GM20431 (cell line): ENCODE data around the gene GTSF1L.
"Not testable (repeated sequence)": the region's sequence is repeated elsewhere in the genome, so short reads cannot be mapped to it uniquely, and the experiment has no call there.

Experiments used
- in situ Hi-C: fragments of 300-500 bp; cut with MseI, MboI; formaldehyde crosslinking; loops from one replicate; pipeline ENCODE4 v1.15.0; 2020; ENCODE audit warnings: low sequenced_read_pairs; ENCODE audit not compliant: unreplicated experiment

GTSF1L gene

DNA sequence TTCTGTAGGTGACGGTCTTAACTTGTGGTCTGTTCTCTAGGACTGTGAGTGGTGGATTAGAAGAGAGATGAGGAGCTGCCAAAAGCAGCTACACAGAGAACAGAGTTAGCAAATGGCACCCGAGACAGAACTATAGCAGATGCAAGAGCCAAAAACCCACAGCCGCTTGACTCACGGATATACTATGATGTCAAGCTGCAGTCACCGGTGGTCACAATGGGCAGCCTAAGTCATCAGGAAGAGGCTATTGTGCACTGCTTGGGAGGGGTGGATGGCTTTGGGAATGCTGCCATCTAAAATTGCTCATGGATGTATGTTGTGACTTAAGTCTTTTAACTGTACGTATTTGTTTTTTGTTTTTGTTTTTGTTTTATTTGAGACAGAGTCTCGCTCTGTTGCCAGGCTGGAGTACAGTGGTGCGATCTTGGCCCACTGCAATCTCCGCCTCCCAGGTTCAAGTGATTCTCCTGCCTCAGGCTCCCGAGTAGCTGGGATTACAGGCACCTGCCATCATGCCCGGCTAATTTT is at the start of gene GTSF1L:
Gene GTSF1L (minus strand): TSS at position 192 of the 528 bp plus-strand sequence. CDS start 308 bp downstream, outside the sequence.
- in situ Hi-C loops: no loop called here

DNA sequence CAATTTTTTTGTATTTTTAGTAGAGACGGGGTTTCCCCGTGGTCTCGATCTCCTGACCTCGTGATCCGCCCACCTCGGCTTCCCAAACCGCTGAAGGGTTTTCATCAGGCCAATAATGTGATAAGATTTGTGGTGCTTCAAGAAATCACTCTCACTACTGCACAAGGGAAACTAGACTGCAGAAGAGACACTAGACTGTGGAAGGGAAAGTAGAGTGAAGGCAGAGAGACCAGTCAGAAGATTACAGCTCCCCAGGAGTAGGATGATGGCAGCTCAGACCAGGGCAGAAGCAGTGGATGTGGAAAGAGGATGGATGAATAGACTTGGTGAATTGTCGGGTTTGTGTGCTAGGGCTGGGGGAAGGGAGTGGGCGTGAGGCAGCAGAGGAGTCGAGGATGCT is 48.0 kb upstream of the GTSF1L start:
- in situ Hi-C loops: no loop called here

DNA sequence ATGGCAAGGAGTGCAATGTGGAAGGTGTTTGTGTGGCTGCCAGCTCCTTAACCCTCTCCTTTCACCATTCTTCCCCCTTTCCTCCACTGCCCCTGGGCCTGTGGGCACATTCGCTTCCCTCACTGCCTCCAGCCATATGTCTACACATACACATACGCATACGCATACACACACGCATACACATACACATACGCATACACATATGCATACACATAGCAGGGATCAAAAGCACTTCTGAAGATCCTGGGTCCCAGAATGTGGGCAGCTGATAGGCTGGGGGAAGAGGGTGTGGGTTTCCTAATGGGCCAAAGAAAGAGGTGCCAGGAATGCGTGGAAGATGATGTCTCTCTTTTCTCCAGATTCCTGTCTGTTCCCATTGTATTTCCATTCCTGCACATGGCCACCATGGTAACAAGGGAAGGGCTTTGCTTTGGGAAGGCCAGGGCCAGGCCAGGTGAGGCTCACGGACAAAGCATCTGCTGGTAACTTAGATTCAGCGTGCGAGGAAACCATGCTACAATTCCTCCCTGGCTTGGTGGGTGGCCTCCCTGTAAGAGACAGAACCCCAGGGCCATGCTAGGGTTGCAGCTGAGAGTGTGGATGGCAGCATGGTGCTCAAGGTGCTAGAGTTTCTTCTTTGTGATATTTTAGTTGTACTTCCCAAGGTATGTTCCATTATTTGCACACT is 44.8 kb upstream of the GTSF1L start:
- in situ Hi-C loops: no loop called here

DNA sequence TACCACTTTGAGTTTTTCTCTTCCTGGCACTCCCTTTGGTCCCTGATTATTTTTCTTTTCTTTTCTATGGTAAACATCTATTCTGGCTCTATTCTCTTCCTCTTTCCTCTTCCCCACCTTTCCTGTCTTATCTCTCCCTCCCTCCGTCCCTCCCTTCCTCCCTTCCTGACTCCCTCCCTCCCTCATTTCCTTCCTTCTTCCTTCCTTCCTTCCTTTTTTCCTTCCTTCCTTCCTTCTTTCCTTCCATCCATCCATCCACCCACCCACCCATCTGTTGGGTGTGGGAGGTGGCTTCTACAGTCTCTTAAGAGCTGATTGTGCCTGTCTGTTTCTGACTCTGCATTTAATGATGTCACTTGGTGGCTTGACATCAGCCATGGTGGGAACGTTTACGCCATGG is 43.5 kb upstream of the GTSF1L start:
- in situ Hi-C loops: no loop called here

DNA sequence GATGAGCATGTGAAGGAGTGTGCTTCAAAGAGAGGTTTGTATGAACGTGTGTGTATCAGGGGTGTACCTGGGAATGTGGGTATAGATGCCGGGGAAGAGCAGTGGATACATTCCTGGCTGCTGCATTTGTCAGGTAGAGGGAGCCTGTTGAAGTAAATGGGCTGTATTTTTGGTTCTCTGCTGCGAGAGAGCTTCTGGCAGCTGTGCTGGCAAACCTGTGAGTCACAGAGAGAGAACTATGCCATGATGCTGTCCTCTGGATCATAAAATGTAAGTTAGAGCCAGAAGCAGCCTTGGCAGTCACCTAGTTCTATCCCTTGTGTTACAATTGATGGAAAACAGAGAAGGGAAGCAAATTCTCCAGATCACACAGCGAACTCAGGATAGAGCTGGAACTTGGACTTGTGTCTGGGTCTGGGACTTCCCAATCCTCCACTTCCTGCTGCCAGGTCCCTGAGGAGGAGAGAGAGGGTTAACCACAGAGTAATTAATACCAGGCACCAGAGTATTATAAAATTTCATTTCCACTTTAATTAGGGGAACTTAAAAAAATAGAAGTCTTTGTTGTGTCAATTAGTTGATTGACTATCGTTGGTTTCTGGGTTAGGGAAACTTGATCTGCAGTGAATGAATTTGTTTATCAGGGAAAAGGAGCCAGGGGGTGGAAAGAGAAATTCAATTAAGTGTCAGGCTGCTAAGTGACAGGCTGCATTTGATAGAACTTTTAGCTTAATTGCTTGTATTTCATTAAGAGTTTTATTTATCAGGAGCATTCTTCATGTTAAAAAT is 41.1 kb upstream of the GTSF1L start:
- in situ Hi-C loops: no loop called here

DNA sequence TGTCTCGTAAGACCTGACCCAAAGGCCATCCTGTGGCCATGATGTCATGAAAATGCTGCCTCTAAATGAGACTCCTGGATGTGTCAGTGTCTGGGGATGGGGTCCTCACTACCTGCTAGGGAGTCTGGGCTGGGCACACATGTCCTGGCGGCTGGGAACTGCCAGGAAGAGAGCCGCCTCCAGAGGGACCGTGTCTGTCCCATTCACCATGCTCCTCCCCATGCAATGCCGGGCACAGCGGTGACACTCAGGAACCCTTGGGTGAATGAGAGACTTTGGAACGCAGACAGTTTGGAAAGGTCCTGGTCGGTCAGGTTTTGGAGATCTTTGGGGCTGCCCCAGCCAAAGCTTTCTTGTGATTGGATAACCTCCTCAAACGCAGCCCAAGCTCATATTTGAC is 40.1 kb upstream of the GTSF1L start:
- in situ Hi-C loops: no loop called here

DNA sequence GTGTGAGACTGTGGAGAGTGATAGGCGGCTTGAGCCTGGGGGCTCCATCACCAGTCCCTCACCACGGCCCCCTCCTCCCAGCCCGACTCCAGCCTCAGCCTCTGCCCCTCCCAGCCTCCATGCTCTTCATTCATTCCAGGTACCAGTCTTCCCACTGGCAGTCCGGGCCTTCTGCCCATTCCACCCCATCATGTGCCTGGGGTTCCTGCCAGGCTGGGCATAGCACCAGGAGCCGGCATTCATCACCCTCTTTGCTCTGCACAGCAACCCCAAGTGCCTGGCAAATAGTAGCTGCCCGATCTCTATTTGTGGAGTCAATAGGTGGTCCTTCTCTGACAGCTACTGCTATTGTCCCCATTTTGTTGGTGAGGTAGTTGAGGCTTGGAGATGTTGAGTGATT is 39.6 kb upstream of the GTSF1L start:
- in situ Hi-C loops: no loop called here

DNA sequence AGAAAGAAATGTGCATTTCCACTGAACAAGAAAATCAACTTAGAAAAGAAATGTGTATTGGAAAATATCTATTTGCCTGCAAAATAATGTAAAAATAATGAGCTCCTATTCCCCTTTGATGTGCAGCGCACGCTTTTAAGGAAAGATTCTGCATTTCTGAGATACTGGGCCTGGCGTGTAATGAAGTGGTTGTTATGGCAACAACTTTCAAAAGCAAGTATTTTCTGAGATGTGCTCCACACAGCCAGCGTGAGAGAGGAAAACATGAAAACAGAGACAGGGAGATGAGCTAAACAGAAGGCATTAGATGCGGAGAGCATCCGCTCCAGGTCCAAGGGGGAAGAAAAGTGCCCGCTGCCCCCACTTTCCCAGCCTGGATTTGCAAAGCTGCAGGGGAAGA is 39.1 kb upstream of the GTSF1L start:
- in situ Hi-C loops: no loop called here

DNA sequence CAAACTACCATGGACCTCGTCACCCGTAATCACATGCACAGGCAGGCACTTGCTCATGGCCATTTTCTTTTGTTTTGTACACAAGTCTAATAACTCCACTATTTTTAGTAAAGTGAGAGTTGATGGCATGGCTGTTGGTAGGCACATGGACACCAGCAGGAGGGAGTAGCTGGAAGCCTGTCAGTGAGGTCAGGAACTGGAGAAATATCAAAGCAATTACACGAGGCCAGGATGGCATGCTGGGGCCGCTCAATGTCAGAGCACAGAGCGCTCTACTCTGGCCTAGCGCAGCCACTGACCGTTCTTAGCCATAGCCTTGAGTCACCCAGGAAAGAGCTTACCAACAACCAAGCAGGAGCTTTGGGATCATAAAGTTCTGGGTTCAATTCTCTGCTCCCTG is 36.1 kb upstream of the GTSF1L start:
- in situ Hi-C loops: no loop called here

DNA sequence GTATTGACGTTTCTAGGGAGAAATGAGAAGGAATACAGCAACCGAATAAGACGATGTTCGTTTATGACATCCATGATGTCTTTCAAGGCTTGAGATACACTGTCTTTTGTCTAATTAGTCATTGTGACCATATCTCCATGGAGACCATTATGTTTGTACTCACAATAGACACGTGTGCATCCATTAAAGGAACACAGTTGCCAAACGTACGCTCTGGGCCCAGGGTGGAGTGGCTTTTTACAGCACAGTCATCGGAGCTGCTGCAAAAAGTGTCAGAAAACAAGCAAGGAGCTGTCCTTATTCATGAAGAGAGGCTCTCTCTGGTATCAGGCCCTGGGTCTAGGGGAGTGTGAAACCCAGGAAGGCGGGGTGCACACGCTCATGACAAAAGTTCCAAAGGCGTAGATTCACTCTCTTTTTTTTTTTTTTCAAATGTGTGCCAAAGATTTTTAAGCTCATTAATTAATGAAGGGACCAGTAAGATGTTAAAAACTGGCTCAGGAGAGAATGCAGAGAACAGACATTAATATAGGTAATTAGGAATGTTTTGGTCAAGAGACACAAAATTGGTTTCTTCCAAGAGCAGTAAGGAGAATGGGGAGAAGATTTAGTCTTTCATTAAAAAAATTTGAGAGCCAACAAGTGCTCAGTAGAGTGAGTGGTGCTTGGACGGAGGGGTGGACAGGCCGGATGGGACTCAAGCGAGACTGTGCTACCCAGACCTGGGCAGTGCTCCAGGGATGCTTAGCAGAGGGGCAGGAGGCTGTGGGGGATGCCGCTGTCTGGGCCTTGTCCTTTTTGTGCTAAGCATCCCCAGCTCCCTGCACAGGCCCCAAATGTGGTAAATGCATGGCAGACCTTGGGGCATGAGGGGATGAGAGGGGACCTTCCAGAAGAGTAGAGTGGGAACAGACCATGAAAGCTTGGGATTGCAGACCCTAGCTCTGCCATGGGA is 34.9 kb upstream of the GTSF1L start:
- in situ Hi-C loops: no loop called here

DNA sequence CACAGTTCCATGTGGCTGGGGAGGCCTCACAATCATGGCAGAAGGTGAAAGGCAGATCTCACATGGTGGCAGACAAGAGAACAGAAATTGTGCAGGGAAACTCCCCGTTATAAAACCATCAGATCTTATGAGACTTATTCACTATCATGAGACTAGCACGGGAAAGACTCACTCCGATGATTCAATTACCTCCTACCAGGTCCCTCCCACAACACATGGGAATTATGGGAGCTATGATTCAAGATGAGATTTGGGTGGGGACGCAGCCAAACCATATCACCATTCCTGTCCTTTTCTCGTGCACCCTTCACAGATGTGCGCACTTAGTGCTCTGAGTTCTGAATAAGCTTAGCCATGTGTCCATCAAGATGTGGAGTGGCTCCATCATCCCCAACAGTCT is 31.1 kb upstream of the GTSF1L start:
- in situ Hi-C loops: not testable (repeated sequence)

DNA sequence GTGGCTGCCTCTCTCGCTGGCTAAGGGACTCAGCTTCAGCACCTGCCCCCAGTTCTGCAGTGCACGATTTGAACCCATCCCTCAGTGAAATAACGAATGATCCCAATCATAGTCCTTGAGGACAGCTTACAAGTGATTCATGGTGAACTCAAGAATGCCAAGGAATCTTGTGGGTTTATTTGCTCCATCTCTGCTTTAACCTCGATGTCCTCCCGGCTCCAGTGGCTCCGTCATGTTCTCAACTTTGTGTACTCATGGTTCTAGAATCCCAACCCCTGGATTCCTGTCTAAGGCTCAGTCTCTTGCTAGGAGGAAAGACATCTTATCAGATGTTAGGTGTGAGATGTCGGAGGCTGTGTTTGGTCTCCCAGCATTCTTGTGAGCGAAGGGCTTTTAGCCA is 29.0 kb upstream of the GTSF1L start:
- in situ Hi-C loops: no loop called here

DNA sequence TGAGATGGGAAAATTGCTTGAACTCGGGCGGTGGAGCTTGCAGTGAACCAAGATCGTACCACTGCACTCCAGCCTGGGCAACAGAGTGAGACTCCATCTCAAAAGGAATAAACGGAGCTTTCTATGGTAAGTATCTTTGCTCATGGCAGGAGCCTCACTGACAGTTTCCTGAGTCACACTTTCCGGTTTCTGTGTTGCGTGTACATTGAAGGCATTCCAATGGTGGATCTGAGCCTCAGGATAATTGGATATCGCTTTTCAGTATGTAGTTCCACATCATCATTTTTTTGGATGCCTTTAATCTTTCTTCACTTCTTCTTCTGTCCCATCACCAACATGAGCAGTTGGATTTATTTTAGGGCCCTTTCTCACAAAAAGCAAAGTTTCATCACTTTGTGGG is 28.6 kb upstream of the GTSF1L start:
- in situ Hi-C loops: no loop called here

DNA sequence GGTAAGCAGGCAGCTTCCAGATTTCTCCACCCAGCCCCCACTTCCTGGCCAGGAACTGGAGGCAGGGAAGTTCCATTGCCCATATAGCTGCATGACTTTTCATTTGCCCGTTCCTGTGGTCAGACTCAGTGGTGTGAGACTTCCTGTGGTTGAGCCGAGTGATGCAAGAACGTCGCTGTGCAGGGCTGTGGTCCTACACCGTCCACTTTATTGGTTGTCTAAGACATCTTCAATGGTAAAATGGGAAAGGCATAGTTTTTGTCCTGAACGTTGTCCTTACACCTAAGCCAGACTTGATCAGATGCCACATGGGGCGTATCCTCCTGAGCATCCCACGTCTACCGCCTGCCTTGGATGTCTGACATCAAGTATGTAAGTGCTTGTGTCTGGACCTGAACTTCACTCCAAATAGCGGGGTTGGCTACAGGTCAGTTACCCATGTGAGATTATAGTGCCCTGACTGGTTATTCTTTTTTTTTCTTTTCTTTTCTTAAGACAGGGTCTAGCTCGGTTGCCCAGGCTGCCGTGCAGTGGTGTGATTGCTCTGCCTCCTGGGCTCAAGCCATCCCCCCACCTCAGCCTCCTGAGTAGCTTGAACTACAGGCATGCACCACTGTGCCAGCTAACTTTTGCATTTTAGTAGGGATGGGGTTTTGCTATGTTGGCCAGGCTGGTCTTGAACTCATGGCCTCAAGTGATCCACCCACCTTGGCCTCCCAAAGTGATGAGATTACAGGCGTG is 25.9 kb upstream of the GTSF1L start:
- in situ Hi-C loops: no loop called here

DNA sequence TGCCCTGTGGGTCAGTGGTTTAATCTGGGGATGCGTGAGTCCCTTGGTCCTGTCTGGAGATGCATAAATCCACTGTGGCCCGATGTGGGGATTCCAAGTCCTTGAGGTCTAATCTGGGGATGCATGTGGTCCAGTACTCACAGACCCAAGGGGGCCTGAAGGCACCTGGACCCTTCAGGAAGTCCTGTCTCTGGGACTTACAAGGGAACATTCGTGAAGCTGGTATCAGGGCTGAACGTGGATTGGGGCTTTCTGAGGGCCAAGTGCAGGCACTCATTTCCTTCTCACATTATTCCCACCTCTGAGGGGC is 25.2 kb upstream of the GTSF1L start:
- in situ Hi-C loops: no loop called here

DNA sequence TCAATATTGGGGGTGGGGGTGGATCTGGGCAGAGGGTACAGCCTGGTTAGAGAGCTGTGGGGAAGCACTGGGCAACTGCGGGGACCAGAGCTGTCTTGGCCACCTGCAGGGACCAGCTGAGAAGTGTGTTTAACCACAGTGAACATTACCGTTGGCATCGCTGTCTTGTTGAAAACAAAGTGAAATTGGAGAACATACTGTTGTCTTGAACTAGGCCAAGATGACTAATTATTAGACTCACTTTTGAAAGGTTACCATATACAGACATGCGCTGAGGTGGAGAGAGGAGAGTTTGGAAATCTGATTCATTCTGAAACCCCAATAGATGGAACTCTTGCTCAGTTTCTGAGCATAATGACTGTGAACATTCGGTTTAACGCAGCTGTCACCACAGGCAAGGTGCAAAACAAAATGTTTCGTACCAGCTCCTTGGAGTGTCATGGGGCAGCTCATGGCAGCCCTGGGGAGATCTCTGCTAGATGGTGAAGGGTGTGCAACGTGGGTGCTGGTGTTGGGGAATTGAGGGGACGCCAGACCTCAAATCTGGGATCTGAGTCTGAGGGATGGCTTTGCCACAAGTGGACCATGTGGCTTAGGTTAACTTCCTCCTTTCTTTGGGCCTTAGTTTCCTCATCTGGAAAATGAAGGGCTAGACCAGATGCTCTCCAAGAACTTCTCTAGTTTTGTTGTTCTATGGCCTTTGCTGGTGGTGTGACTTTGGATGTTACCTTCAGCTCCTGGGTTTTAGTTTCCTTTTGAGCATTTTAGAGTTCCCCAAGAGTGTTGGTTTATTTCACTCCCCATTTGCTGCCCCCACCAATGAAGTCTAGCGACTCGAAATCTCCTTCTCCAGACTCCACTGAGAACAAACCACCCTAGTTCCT is 24.6 kb upstream of the GTSF1L start:
- in situ Hi-C loops: no loop called here

DNA sequence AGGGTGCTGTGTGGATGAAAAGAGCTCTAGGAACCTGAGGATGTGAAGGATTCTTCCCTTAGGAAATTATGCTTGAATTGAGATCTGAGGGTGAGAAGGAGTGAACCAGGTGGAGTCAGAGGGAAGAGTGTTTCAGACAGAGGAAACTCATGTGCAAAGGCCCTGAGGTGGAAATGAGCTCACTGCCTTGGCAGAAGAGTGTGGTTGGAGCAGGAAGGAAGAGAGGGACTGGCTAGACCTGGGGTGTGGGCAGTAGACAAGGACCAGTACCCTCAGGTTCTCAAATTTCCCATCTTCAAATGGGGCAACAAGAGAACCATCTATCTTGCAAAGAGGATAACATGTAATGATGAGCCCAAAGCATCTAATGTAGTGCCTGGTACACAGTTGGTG is 24.0 kb upstream of the GTSF1L start:
- in situ Hi-C loops: no loop called here

DNA sequence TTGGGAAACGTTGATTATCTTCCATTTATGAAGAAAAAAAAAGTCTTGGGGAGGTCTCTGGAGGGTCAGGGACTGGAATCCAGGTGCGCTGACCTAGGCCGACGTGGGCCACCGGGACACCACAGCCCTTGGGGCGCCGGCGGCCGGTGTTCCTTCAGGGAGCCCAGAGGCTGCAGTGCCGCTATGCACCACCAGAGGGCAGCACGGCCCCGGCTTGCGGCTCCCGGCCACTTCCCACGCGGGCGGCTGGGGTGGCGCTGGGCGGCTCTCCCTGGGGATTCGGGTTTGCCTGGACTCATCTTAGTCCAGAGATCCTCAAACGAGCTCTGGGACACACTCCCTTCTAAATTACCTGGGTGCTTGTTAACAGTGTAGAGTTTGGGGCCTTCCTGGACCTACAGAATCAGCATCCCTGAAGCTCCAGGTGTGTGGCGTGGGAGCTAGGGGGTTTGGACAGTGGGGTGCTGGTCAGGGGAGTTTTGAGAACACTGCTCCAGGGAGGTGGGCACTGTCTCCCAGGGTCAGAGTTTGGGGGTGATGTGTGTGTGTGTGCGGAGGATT is 23.0 kb upstream of the GTSF1L start:
- in situ Hi-C loops: loop anchor here (10.0 kb wide), 1 partner anchor 335 kb away; no protein-coding TSS in a partner anchor

DNA sequence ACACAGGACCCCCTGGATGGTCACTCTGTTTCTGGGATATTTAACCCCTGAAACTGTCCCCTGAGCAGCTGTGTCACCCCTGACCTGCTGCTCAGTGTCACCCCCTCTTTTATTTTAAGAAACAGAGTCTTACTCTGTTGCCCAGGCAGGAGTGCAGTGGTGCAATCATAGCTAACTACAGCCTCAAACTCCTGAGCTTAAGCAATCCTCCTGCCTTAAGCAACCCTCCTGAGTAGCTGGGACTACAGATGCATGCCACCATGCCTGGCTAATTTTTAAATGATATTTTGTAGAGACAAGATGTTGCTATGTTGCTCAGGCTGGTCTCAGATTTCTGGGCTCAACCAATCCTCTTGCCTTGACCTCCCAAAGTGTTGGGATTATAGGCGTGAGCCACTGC is 21.5 kb upstream of the GTSF1L start:
- in situ Hi-C loops: loop anchor here (10.0 kb wide), 1 partner anchor 337 kb away; no protein-coding TSS in a partner anchor
